ENCODE measurements around the gene MREG. TPM values are rescaled to one million over a fixed set of nuclear protein-coding genes. Genes with fewer than 3 reads are reported as not detected.

The MREG gene
- total RNA-seq, 5 donors from 2014 or later (not counting 1 experiment from before 2014, with no cell fraction given): 4.6 to 7.5 (median 6.3) TPM

DNA sequence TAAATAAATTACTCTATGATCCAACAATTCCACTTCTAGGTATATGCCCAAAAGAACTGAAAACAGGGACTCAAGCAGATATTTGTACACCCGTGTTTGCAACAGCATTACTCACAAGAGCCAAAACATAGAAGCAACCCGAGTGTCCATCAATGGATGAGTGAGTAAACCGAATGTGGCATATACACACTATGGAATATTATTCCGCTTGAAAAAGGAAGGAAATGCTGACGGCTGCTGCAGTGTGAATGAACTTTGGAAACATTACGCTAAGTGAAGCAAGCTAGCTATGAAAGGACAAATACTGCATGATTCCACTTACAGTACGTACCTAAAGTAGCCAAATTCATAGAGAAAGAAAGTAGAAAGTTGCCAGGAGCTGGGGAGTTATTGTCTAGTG is 32.2 kb downstream of the MREG start:
- Histone ChIP-seq H3K4me3 (ENCODE audit: control insufficient read depth in 1 of 2, extremely low read depth in 1 of 2, low read length in 1 of 2) (no peak overlapping the region), H3K9me3 (no peaks in the 10 kb centered on the region), H3K27me3 (replicated peaks in 1 of 2; ENCODE audit: control insufficient read depth in 2 of 2, extremely low read depth in 1 of 2, insufficient read depth in 2 of 2, low read length in 1 of 2) (no peaks in the 10 kb centered on the region), H3K27ac (ENCODE audit: low read length) (no peak overlapping the region), H3K36me3 (ENCODE audit: control insufficient read depth in 2 of 2, extremely low read depth in 1 of 2, insufficient read depth in 1 of 2, low read length in 1 of 2) (peaks cover 0 to 7% of the 10 kb centered on the region in 2 donors), H3K4me1 (ENCODE audit: control insufficient read depth in 1 of 2, extremely low read depth in 1 of 2, insufficient read depth in 2 of 2, low read length in 2 of 2) (peaks cover 0 to 9% of the 10 kb centered on the region in 2 experiments)
- Mint-ChIP-seq H3K36me3 (peaks cover 51% of the 10 kb centered on the region), H3K4me1 (peaks cover 12 to 25% (median 14%) of the 10 kb centered on the region in 3 donors), H3K27me3 (no peaks in the 10 kb centered on the region), H3K4me3 (no peak overlapping the region), H3K27ac (no peak overlapping the region), H3K9me3 (peaks cover 0 to 5% (median 0%) of the 10 kb centered on the region in 3 donors)
- ChIA-PET CTCF (no interaction called here), POLR2A (no interaction called here)
- WGBS (ENCODE audit: insufficient coverage): 100% methylated on average over 5 of the region's 7 CpGs
- DNase-seq: no peak
- ATAC-seq (replicated peaks in 1 of 4): no peak

DNA sequence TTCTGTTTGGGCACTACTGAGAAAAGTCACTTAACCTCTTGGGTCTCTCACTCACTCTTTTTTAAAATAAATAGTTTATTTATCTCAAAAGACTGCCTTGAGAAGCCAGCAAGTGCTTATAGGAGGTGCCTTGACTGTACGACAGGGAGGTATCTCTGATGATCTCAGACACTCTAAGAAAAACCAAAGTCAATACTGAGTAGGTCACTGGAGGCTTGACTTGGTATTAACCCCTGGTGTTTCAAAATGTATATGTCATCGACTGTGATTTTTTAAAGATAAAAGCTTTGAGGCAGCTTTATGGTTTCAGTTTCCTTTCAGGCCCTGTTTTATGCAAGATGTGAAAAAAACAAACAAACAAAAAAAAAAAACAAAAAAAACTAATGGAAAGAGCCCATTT is 33.7 kb downstream of the MREG start:
- peaks cover 40% of the 10 kb centered on the region for H3K36me3 Mint-ChIP-seq
- peak in 1 of 35 experiments; percentile 9 for DNase-seq
- ChIA-PET POLR2A (interaction anchor here in 1 of 2 donors (0.7 kb wide), 1 partner anchor 9 kb away, joined by 4 read pairs; no protein-coding TSS in a partner anchor), CTCF (no interaction called here)
- no CpG with 5 or more reads among the region's 2 CpGs for WGBS (ENCODE audit: insufficient coverage)
- peaks cover 12 to 25% (median 14%) of the 10 kb centered on the region in 3 donors for H3K4me1 Mint-ChIP-seq
- Histone ChIP-seq H3K4me3 (ENCODE audit: control insufficient read depth in 1 of 2, extremely low read depth in 1 of 2, low read length in 1 of 2) (no peak overlapping the region), H3K27ac (ENCODE audit: low read length) (no peak overlapping the region), H3K27me3 (replicated peaks in 1 of 2; ENCODE audit: control insufficient read depth in 2 of 2, extremely low read depth in 1 of 2, insufficient read depth in 2 of 2, low read length in 1 of 2) (no peaks in the 10 kb centered on the region), H3K9me3 (no peaks in the 10 kb centered on the region), H3K4me1 (ENCODE audit: control insufficient read depth in 1 of 2, extremely low read depth in 1 of 2, insufficient read depth in 2 of 2, low read length in 2 of 2) (peaks cover 0 to 9% of the 10 kb centered on the region in 2 experiments), H3K36me3 (ENCODE audit: control insufficient read depth in 2 of 2, extremely low read depth in 1 of 2, insufficient read depth in 1 of 2, low read length in 1 of 2) (peaks cover 0 to 7% of the 10 kb centered on the region in 2 donors)
- peak in 1 of 4 experiments; percentile 54 for ATAC-seq (replicated peaks in 1 of 4)
- H3K27ac Mint-ChIP-seq: no peak overlapping the region
- no peaks in the 10 kb centered on the region for H3K27me3 Mint-ChIP-seq
- peaks cover 0 to 5% (median 0%) of the 10 kb centered on the region in 3 donors for H3K9me3 Mint-ChIP-seq
- no peak overlapping the region for H3K4me3 Mint-ChIP-seq

DNA sequence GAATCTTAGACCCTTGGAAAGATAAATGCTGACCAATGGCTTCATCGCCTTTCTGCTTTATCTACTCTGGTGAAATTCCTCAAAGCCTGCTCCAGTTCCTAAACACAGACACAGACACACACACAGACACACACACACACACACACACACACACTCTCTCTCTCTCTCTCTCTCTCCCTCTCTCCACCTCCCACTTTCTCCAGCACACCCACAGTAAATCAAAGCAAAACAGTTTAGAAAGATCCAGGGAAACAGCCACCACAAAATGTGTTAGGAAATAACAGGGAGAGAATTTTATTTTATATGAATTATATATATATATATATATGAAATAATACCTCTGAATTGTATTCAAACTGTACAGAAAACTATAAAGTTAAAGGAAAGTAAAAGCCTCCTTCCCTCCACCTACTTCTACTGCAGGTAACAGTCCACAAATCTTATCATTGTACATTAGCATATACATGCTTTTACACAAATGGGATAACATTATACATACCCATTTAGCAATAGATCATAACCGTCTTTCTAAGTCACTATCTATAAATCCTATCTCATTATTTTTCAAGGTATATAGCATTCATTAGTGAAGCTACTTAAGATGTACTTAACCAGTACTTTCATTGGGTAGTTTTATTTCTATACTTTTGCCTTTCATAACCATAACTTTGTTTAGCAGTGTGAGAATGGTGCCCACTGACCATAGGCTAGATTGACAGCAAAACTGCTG is 38.5 kb downstream of the MREG start:
- Histone ChIP-seq H3K4me1 (ENCODE audit: control insufficient read depth in 1 of 2, extremely low read depth in 1 of 2, insufficient read depth in 2 of 2, low read length in 2 of 2) (peaks cover 0 to under 1% of the 10 kb centered on the region in 2 experiments), H3K36me3 (ENCODE audit: control insufficient read depth in 2 of 2, extremely low read depth in 1 of 2, insufficient read depth in 1 of 2, low read length in 1 of 2) (peaks cover 4 to 12% of the 10 kb centered on the region in 2 donors), H3K27me3 (replicated peaks in 1 of 2; ENCODE audit: control insufficient read depth in 2 of 2, extremely low read depth in 1 of 2, insufficient read depth in 2 of 2, low read length in 1 of 2) (no peaks in the 10 kb centered on the region), H3K9me3 (no peaks in the 10 kb centered on the region), H3K4me3 (ENCODE audit: control insufficient read depth in 1 of 2, extremely low read depth in 1 of 2, low read length in 1 of 2) (no peak overlapping the region), H3K27ac (ENCODE audit: low read length) (no peak overlapping the region)
- Mint-ChIP-seq H3K36me3 (peaks cover 57% of the 10 kb centered on the region), H3K9me3 (peaks cover 0 to 7% (median 0%) of the 10 kb centered on the region in 3 donors), H3K27me3 (no peaks in the 10 kb centered on the region), H3K4me1 (peaks cover 6 to 13% (median 9%) of the 10 kb centered on the region in 3 donors), H3K4me3 (no peak overlapping the region), H3K27ac (no peak overlapping the region)
- POLR2A ChIA-PET: no interaction called here
- WGBS (ENCODE audit: insufficient coverage): 86% methylated on average over 1 of the region's 2 CpGs
- ATAC-seq (replicated peaks in 1 of 4) (no peak), DNase-seq (no peak)
- CTCF ChIA-PET: interaction anchor here in 1 of 2 donors (0.7 kb wide), 1 partner anchor 30 kb away, joined by 4 read pairs; no protein-coding TSS in a partner anchor

DNA sequence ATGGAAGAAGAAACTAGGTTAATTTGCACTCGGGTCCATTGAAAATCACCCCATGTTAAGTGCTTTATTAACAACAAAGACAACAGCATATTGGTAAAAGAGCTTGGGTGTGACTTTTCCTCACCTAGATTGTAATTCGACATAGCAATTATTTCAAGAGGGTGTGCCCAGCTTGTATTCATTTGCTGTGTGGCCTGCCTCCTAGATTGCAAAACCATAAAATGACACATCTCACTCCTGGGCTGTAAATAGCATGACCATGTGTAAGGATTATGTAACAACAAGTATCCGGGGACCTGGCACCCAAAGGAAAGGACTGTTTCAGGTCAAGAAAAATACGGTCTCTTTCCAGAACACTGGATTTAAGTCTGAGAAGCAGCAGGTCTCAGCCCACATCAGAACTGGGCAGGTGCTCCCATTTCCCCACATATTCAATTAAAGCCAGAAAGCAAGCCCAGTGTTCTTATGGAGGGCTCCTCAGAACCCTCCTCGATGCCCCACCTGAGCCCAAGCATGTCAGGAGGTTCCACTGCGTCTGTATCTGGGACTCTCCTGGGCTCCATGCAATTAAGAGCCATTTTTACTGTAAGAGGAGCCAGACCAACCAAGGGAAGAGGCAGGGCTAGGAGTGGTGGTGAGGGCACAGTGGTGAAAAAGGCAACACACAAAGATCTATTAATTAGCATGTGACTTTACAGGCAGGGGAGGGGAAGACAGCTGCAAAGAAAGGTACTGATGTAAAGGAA is 39.2 kb downstream of the MREG start:
- Mint-ChIP-seq H3K27me3 (no peaks in the 10 kb centered on the region), H3K4me1 (peaks cover 6 to 10% (median 6%) of the 10 kb centered on the region in 3 donors), H3K27ac (no peak overlapping the region), H3K36me3 (peaks cover 60% of the 10 kb centered on the region), H3K4me3 (no peak overlapping the region), H3K9me3 (peaks cover 0 to 7% (median 0%) of the 10 kb centered on the region in 3 donors)
- Histone ChIP-seq H3K4me1 (ENCODE audit: control insufficient read depth in 1 of 2, extremely low read depth in 1 of 2, insufficient read depth in 2 of 2, low read length in 2 of 2) (no peaks in the 10 kb centered on the region), H3K9me3 (no peaks in the 10 kb centered on the region), H3K27me3 (replicated peaks in 1 of 2; ENCODE audit: control insufficient read depth in 2 of 2, extremely low read depth in 1 of 2, insufficient read depth in 2 of 2, low read length in 1 of 2) (no peaks in the 10 kb centered on the region), H3K27ac (ENCODE audit: low read length) (no peak overlapping the region), H3K36me3 (ENCODE audit: control insufficient read depth in 2 of 2, extremely low read depth in 1 of 2, insufficient read depth in 1 of 2, low read length in 1 of 2) (peaks cover 4 to 12% of the 10 kb centered on the region in 2 donors), H3K4me3 (ENCODE audit: control insufficient read depth in 1 of 2, extremely low read depth in 1 of 2, low read length in 1 of 2) (no peak overlapping the region)
- 87% methylated on average over 3 of the region's 6 CpGs for WGBS (ENCODE audit: insufficient coverage)
- CTCF ChIA-PET: interaction anchor here in 1 of 2 donors (0.7 kb wide), 1 partner anchor 29 kb away, joined by 4 read pairs; no protein-coding TSS in a partner anchor
- POLR2A ChIA-PET: no interaction called here
- DNase-seq: no peak
- no peak for ATAC-seq (replicated peaks in 1 of 4)

GRCh38 chr2:215973145-215973792 is 40.1 kb downstream of the MREG start:
- ATAC-seq (replicated peaks in 1 of 4) (no peak), DNase-seq (no peak)
- H3K9me3 Mint-ChIP-seq: peaks cover 0 to 7% (median 0%) of the 10 kb centered on the region in 3 donors
- no peak overlapping the region for H3K27ac Mint-ChIP-seq
- peaks cover 56% of the 10 kb centered on the region for H3K36me3 Mint-ChIP-seq
- H3K4me3 Mint-ChIP-seq: no peak overlapping the region
- H3K4me3 ChIP-seq (ENCODE audit: control insufficient read depth in 1 of 2, extremely low read depth in 1 of 2, low read length in 1 of 2): no peak overlapping the region
- H3K36me3 ChIP-seq (ENCODE audit: control insufficient read depth in 2 of 2, extremely low read depth in 1 of 2, insufficient read depth in 1 of 2, low read length in 1 of 2): peaks cover 4 to 12% of the 10 kb centered on the region in 2 donors
- H3K27ac ChIP-seq (ENCODE audit: low read length): no peak overlapping the region
- no peaks in the 10 kb centered on the region for H3K27me3 Mint-ChIP-seq
- no peaks in the 10 kb centered on the region for H3K9me3 ChIP-seq
- no peaks in the 10 kb centered on the region for H3K4me1 ChIP-seq (ENCODE audit: control insufficient read depth in 1 of 2, extremely low read depth in 1 of 2, insufficient read depth in 2 of 2, low read length in 2 of 2)
- H3K27me3 ChIP-seq (replicated peaks in 1 of 2; ENCODE audit: control insufficient read depth in 2 of 2, extremely low read depth in 1 of 2, insufficient read depth in 2 of 2, low read length in 1 of 2): no peaks in the 10 kb centered on the region
- ChIA-PET CTCF (no interaction called here), POLR2A (no interaction called here)
- 93% methylated on average over 3 of the region's 7 CpGs for WGBS (ENCODE audit: insufficient coverage)
- H3K4me1 Mint-ChIP-seq: peaks cover 3 to 9% (median 6%) of the 10 kb centered on the region in 3 donors

- POLR2A ChIA-PET: no interaction called here
- no peak for DNase-seq
- H3K4me1 Mint-ChIP-seq: peaks cover 0 to 7% (median 3%) of the 10 kb centered on the region in 3 donors
- CTCF ChIA-PET: no interaction called here
- Histone ChIP-seq H3K27ac (ENCODE audit: low read length) (no peak overlapping the region), H3K4me1 (ENCODE audit: control insufficient read depth in 1 of 2, extremely low read depth in 1 of 2, insufficient read depth in 2 of 2, low read length in 2 of 2) (no peaks in the 10 kb centered on the region), H3K4me3 (ENCODE audit: control insufficient read depth in 1 of 2, extremely low read depth in 1 of 2, low read length in 1 of 2) (no peak overlapping the region), H3K9me3 (no peaks in the 10 kb centered on the region), H3K27me3 (replicated peaks in 1 of 2; ENCODE audit: control insufficient read depth in 2 of 2, extremely low read depth in 1 of 2, insufficient read depth in 2 of 2, low read length in 1 of 2) (no peaks in the 10 kb centered on the region), H3K36me3 (ENCODE audit: control insufficient read depth in 2 of 2, extremely low read depth in 1 of 2, insufficient read depth in 1 of 2, low read length in 1 of 2) (peaks cover 4 to 12% of the 10 kb centered on the region in 2 donors)
- no peak for ATAC-seq (replicated peaks in 1 of 4)
- H3K27me3 Mint-ChIP-seq: no peaks in the 10 kb centered on the region
- peaks cover 0 to 7% (median 0%) of the 10 kb centered on the region in 3 donors for H3K9me3 Mint-ChIP-seq
- H3K36me3 Mint-ChIP-seq: peaks cover 40% of the 10 kb centered on the region
- H3K4me3 Mint-ChIP-seq: no peak overlapping the region
- WGBS (ENCODE audit: insufficient coverage): 94% methylated on average over 5 of the region's 5 CpGs
- H3K27ac Mint-ChIP-seq: no peak overlapping the region
These were observed 41.7 kb downstream of the MREG start for GRCh38 chr2:215971671-215972070.

All from T-cell (primary cell).